Suprapubic skin (tissue), 4 donors: ENCODE measurements around the gene TTLL5. TPM values are rescaled to one million over a fixed set of nuclear protein-coding genes. Genes with fewer than 3 reads are reported as not detected.

Source experiments
- DNase-seq, 2 donors: peaks; one replicate each; pipeline ENCODE4 v3.0.0-alpha.2; 2019; ENCODE audit warnings: low spot score in 2 of 2
- H3K27ac ChIP-seq: fragments of 200-600 bp; sonication (generic); one replicate; pipeline ENCODE4 v1.5.1; 2019
- H3K27me3 ChIP-seq: fragments of 200-600 bp; sonication (generic); one replicate; pipeline ENCODE4 v1.5.1; 2019
- H3K36me3 ChIP-seq: fragments of 200-600 bp; sonication (generic); one replicate; pipeline ENCODE4 v1.5.1; 2019
- H3K4me1 ChIP-seq: fragments of 200-600 bp; sonication (generic); one replicate; pipeline ENCODE4 v1.5.1; 2019
- H3K4me3 ChIP-seq: fragments of 200-600 bp; sonication (generic); one replicate; pipeline ENCODE4 v1.5.1; 2019; ENCODE audit warnings: mild to moderate bottlenecking
- H3K9me3 ChIP-seq: fragments of 200-600 bp; sonication (generic); one replicate; pipeline ENCODE4 v1.5.1; 2019
- EP300 ChIP-seq: sonication (generic); formaldehyde crosslinking; IDR thresholded peaks from one replicate; pipeline ENCODE4 v1.6.1; 2017; ENCODE audit warnings: antibody characterized with exemption
- POLR2A ChIP-seq, 2 donors: fragments of 450-650 bp; IDR thresholded peaks; one replicate each; pipeline ENCODE4 v1.6.1; 2017; ENCODE audit warnings: antibody characterized with exemption in 2 of 2, mild to moderate bottlenecking in 2 of 2, moderate library complexity in 2 of 2
- POLR2AphosphoS5 ChIP-seq, 3 donors: sonication (generic); formaldehyde crosslinking; IDR thresholded peaks; one replicate each; pipeline ENCODE4 v1.6.1; 2017; ENCODE audit warnings: antibody characterized with exemption in 3 of 3
- WGBS: methylation state at CpG from one replicate; pipeline ENCODE4 v1.1.5; 2018; 5-methylcytosine and 5-hydroxymethylcytosine counted together
- total RNA-seq, 4 donors: library from RNA; depleted of rRNA; stranded (reverse); fragments of >200 nt; gene quantifications; one replicate each; pipeline ENCODE4 v1.1.0, GENCODE V29; 2016
- TF ChIP-seq, protein P1 (sequence below), 2 donors: fragments of 200-600 bp in 1 of 2; fragments of 450-650 bp in 1 of 2; sonication (generic) in 1 of 2; IDR thresholded peaks; one replicate each; pipeline ENCODE4 v1.5.1; 2016 to 2019; ENCODE audit warnings: antibody characterized with exemption in 2 of 2, mild to moderate bottlenecking in 1 of 2, moderate library complexity in 1 of 2

The TTLL5 gene
- total RNA-seq, 4 donors from 2014 or later, result 24.4 to 56.4 (median 34.8) TPM

DNA sequence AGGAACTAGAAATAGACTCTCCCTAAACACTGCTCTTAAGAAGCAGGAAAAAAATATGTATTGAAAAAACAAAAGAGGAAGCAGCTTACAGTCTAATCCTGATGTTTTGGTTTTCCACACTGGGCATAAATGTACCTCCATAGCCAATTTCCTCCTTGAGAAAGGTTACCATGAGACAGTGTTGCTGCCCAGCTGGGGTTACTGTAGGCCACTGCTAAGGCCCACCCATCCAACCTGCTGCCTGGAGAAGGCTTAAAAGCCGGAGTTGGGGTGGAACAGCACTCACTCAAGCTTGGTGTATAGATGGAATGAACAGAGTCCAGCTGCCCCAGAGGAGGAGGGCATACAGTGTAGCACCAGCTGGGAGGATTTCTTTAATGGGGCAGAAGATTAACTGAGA is 41.5 kb upstream of the TTLL5 start:
- peaks cover 5% of the 10 kb centered on the region for H3K4me1 ChIP-seq
- H3K4me3 ChIP-seq, result no peak overlapping the region
- H3K27me3 ChIP-seq, result no peaks in the 10 kb centered on the region
- peak overlapping the region; percentile 24 for H3K27ac ChIP-seq
- 91% methylated on average over 1 of the region's 1 CpG for WGBS
- no peaks in the 10 kb centered on the region for H3K36me3 ChIP-seq
- peak in 1 of 2 donors; percentile 65 for DNase-seq
- H3K9me3 ChIP-seq, result no peaks in the 10 kb centered on the region
- TF ChIP-seq POLR2A (IDR thresholded peaks at IDR 0.05) (no peak), POLR2AphosphoS5 (IDR thresholded peaks at IDR 0.05) (no peak), EP300 (no peak)
- TF ChIP-seq, protein P1, sequence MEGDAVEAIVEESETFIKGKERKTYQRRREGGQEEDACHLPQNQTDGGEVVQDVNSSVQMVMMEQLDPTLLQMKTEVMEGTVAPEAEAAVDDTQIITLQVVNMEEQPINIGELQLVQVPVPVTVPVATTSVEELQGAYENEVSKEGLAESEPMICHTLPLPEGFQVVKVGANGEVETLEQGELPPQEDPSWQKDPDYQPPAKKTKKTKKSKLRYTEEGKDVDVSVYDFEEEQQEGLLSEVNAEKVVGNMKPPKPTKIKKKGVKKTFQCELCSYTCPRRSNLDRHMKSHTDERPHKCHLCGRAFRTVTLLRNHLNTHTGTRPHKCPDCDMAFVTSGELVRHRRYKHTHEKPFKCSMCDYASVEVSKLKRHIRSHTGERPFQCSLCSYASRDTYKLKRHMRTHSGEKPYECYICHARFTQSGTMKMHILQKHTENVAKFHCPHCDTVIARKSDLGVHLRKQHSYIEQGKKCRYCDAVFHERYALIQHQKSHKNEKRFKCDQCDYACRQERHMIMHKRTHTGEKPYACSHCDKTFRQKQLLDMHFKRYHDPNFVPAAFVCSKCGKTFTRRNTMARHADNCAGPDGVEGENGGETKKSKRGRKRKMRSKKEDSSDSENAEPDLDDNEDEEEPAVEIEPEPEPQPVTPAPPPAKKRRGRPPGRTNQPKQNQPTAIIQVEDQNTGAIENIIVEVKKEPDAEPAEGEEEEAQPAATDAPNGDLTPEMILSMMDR (IDR thresholded peaks at IDR 0.05), result no peak

DNA sequence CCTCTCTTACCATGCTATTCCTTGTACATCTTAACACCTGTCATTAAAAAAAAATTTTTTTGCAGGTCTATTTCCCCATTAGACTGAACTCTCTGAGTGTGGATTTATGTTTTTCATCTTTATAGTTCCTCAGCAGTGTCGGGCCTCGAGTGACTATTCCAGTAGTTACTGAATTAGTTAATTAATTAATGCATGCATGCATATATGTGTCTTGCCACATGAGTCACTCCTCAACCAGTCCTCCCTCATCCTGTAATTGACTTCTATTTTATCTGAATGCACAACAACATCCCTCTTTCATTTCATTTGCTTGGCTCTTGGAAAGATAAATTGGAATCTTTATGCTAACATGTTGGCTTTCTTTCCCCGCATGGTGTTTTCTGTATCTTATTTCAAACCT is 36.0 kb upstream of the TTLL5 start:
- 66% methylated on average over 3 of the region's 3 CpGs for WGBS
- no peaks in the 10 kb centered on the region for H3K27me3 ChIP-seq
- no peak overlapping the region for H3K4me3 ChIP-seq
- DNase-seq, result no peak
- H3K36me3 ChIP-seq, result no peaks in the 10 kb centered on the region
- H3K4me1 ChIP-seq, result no peaks in the 10 kb centered on the region
- TF ChIP-seq, protein P1 (IDR thresholded peaks at IDR 0.05), result no peak
- TF ChIP-seq EP300 (no peak), POLR2AphosphoS5 (IDR thresholded peaks at IDR 0.05) (no peak), POLR2A (IDR thresholded peaks at IDR 0.05) (no peak)
- H3K9me3 ChIP-seq, result no peaks in the 10 kb centered on the region
- H3K27ac ChIP-seq, result no peak overlapping the region

DNA sequence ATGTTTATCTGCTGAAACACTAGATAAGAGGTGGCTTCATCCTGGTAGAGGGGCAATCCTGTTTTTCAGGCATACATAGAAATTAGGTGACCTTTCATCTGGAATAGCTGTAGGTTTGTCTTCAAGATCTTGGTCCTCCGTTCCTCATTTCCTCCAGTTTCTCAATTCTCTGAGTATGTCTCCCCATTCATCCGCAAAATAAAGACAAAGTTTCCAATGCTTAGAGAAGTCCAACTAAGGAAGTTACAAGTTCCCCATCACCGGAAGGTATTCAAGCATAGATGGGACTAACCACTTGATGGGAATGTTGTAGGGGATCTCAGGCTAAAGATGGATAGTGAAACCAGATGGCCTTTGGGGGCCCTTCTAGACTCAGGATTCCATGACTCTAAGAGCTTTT is 34.6 kb upstream of the TTLL5 start:
- Histone ChIP-seq H3K27me3 (no peaks in the 10 kb centered on the region), H3K9me3 (no peaks in the 10 kb centered on the region), H3K4me1 (no peaks in the 10 kb centered on the region), H3K27ac (no peak overlapping the region), H3K4me3 (no peak overlapping the region), H3K36me3 (no peaks in the 10 kb centered on the region)
- no peak for DNase-seq
- WGBS, result 91% methylated on average over 3 of the region's 3 CpGs
- TF ChIP-seq EP300 (no peak), POLR2AphosphoS5 (IDR thresholded peaks at IDR 0.05) (no peak)
- TF ChIP-seq, protein P1 (IDR thresholded peaks at IDR 0.05), result no peak

- H3K4me1 ChIP-seq, result no peaks in the 10 kb centered on the region
- no peak overlapping the region for H3K4me3 ChIP-seq
- H3K9me3 ChIP-seq, result no peaks in the 10 kb centered on the region
- 68% methylated on average over 3 of the region's 3 CpGs for WGBS
- DNase-seq, result no peak
- no peaks in the 10 kb centered on the region for H3K36me3 ChIP-seq
- TF ChIP-seq POLR2A (IDR thresholded peaks at IDR 0.05) (no peak), EP300 (no peak), POLR2AphosphoS5 (IDR thresholded peaks at IDR 0.05) (no peak)
- TF ChIP-seq, protein P1 (IDR thresholded peaks at IDR 0.05), result no peak
- no peak overlapping the region for H3K27ac ChIP-seq
- no peaks in the 10 kb centered on the region for H3K27me3 ChIP-seq
Measured at GRCh38 chr14:75626863-75627262, 34.2 kb upstream of the TTLL5 start.

GRCh38 chr14:75627406-75627805 is 33.6 kb upstream of the TTLL5 start:
- Histone ChIP-seq H3K4me3 (no peak overlapping the region), H3K27ac (no peak overlapping the region), H3K27me3 (no peaks in the 10 kb centered on the region), H3K9me3 (no peaks in the 10 kb centered on the region), H3K36me3 (no peaks in the 10 kb centered on the region), H3K4me1 (no peaks in the 10 kb centered on the region)
- TF ChIP-seq EP300 (no peak), POLR2A (IDR thresholded peaks at IDR 0.05) (no peak), POLR2AphosphoS5 (IDR thresholded peaks at IDR 0.05) (no peak)
- TF ChIP-seq, protein P1 (IDR thresholded peaks at IDR 0.05), result no peak
- no peak for DNase-seq
- WGBS, result 76% methylated on average over 4 of the region's 4 CpGs
